ENCODE measurements around the gene CHRNA4.

The CHRNA4 gene

DNA sequence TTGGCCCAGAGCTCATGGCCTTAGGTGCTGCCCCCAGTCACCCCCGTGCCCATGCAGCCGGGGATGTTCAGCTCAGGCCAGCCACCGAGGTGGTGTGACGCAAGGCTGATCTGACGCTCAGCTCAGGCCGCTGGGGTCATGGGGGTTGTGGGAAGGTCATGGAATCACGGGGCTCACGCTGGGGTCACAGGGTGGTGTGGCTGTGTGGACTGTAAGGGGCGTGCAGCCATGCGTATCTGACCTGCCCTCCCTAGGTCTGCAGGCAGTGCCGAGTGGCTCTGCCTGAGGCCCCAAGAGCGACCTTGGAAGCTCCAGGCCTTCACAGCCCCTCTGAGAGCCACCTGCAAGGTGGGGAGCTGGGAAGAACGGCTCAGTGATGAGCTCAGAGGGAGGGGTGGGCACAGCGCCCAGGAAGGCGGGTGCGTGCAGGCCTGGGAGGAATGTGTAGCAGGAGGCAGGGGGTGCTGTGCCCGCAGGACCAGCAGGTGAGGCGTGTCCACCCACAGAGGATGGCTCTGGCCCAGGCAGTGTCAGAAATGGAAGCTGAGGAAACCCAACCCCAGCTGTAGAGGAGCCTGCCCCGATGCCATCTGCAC, 27.8 kb downstream of the CHRNA4 start:
- DNase-seq (ENCODE audit: low spot score) = no peak

GRCh38 chr20:63332488-63333240, 28.5 kb downstream of the CHRNA4 start:
- DNase-seq (ENCODE audit: low spot score) = no peak

DNA sequence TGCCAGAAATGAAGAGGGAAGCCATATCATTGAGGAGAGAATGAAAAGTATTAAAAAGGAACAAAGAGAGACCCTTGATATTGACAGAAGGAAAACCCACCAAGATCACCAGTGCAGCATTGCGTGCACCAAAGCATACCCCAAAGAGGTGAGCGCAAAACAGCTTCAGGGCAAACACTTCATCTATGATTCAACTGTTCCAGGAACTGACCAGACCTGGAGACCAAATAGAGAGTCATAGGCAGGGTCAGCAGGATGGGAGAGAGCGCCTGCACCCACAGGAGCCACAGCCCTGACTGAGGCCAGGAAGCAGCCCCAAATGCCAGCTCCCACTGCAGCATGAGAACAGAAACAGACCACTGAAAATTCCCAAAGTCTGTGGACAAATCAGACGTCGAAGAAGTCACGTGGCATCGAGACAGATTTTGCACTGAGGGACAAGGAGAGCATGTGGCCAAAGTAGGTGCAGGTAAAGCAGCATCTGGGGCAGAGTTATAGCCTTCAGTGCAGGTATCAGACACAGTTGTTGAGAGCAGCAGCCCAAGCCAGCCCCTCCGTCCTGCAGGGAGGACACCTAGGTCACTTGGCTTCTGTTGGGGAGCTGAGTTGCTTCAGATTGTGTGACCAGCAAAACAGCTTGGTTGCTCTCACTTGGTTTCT, 29.3 kb downstream of the CHRNA4 start:
- DNase-seq (ENCODE audit: low spot score) = no peak

DNA sequence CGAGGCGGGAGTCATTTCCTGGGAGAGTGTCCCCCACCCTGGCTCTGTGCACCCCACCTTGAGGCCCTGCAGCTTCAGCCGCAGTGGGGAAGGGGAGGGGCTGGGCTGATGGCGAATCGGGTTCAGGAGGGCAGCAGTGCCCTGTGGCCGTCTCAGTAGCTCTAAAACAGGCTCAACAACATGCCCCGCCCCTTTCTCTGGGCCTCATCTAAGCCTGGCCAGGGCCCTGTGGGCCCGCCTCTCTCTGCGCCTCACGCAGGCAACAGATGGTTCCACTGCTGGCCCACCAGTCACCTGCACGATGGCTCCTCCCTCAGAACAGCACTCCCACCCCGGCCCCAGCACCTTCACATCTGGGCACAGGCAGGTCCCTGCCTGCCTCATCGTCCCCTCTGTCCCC, 30.2 kb downstream of the CHRNA4 start:
- DNase-seq (ENCODE audit: low spot score) = no peak

- no peak for DNase-seq (ENCODE audit: low spot score)
Measured at GRCh38 chr20:63330084-63330760, 30.9 kb downstream of the CHRNA4 start.

- DNase-seq (ENCODE audit: low spot score) = no peak
Measured at GRCh38 chr20:63329331-63330083, 31.6 kb downstream of the CHRNA4 start.

- DNase-seq (ENCODE audit: low spot score) = no peak
Measured at GRCh38 chr20:63328718-63329275, 32.4 kb downstream of the CHRNA4 start.

DNA sequence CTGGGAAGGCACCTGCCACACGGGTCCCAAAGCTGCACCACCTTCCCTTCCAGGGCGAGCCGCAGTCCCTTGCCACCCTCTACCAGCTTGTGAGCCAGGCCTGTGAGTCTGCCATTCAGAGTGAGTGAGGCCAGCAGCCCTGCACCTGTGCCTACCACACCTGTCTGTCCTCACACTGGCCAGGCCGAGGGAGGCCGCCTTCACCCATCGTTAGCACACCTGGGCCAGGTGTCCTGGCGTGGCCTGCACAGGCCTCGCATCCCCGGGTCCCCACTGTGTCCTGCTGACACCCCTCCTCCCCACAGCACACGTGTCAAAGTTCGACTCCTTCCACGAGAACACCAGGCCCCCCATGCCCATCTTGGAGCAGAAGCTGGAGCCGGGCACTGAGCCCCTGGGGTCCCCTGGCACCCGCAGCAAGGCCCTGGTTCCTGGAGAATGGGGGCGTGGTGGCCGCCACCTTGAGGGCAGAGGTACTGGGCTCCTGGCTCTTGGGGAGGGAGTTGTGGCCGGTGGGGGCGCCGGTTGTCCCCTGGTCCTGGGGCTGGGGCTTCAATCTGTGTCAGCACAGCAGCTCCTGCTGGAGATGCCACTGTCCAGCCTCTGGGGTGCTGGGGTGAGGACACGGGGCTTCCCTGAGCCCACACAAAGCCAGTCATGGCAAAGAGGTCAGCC, 33.0 kb downstream of the CHRNA4 start:
- no peak for DNase-seq (ENCODE audit: low spot score)

DNA sequence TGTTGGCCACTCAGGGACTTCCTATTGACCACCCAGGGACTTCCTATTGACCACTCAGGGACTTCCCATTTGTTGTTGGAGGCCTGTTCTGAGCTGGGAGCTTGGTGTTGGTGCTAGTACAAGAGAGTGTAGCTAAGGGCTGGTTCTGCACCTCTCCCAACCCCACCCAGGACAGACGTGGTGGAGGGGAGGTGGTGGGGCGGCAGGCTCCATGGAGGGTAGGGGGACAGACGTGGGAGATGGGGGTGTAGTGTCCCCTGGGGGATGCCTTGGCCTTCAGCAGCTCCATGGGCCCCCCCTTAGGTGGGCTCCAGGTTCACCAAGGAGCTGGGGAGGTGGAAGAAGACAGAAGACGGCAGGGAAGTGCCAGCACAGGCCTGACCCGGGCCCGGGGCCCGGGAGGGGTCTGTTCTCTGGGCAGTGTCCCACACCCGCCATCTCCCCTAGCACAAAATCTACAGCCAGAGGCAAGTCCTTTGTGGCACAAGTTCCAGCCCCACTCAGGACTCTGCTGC, 33.9 kb downstream of the CHRNA4 start:
- DNase-seq (ENCODE audit: low spot score) = no peak

DNA sequence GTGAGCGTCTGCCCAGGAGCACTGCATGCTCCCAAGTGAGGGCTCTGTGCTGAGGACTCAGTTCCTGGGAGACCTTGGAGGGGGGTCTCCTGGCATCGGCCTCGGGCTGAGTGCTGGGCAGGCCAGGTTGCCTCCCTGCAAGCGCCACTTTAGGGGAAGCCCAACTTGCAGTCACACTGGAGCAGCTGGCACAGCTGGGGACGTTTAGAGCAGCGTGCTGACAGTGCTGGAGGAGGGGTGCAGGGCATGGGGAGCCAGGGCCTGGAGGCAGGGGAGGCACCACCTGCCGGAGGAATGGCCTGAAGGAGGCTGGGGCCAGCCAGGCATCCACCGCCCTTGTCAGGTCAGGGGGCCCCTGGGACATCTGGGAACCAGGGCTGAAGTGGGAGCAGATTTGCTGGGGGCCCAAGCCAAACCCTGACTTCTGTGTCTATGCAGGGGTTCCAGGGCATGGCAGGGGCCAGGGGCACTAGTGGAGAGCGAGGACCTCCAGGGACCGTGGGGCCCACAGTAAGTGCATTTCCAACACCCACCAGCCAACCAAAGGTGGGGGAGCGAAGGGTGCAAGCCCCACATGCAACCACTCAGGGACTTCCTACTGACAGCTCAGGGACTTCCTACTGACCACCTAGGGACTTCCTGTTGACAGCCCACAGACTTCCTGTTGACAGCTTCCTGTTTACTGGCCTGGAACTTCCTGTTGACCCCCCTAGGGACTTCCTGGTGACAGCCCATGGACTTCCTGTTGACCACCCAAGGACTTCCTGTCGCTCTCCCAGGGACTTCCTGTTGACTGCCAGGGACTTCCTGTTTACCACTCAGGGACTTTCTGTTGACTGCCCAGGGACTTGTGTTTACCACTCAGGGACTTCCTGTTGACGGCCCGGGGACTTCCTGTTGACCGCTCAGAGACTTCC, 34.6 kb downstream of the CHRNA4 start:
- DNase-seq (ENCODE audit: low spot score) = no peak

DNA sequence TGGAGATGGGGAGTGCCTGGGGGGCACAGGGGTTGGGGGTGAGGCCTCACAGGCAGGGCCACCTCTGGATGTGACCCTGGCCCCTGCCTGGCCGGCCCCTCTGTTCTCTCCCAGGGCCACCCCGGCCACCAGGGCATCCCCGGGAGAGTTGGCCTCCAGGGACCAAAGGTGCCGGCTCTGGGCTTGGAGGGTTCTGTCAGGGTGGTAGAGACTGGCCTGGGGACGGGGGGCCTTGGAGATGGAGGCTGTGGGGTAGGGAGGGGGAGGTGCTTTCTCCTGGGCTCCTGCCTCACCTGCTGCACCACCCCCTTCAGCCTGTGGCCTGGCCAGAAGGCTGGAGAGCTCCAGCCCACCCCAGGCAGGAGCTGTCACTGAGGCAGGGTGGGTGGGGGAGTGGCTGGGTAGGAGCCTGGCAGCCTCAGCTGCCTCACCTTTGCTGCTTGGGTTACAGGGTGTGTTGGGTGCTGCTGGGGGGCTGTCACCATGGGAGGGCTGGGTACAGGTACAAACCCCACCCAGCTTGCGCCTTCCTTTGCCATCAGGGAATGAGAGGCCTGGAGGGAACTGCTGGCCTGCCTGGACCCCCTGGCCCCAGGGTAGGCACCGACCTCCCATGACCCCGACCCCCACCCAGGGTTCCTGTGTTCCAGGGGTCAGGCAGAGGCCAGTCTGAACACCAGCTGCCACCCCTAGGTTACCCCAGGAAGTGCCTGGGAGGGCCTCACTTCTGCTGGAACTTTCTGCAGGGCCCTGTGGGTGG, 35.4 kb downstream of the CHRNA4 start:
- DNase-seq (ENCODE audit: low spot score) = no peak

- no peak for DNase-seq (ENCODE audit: low spot score)
Measured at GRCh38 chr20:63325021-63325471, 36.1 kb downstream of the CHRNA4 start.

- DNase-seq (ENCODE audit: low spot score) = no peak
Measured at GRCh38 chr20:63323357-63323981, 37.7 kb downstream of the CHRNA4 start.

DNA sequence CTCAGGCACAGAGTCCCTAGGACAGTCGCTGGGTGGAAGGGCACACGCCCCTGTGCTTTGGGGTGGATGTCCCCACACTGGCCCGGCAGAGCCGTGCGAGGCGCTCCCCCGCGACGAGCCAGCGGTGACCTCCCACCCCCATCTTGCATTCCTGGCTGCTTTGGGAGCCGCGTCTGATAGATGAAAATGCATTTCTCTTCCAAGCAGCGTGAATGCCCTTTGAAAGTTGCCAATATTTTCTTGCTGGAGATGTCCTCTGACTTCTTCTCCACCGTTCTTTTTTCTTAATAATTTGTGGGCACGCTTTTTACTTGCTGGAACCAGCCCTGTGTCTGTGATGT, 38.2 kb downstream of the CHRNA4 start:
- no peak for DNase-seq (ENCODE audit: low spot score)

GRCh38 chr20:63322146-63322932, 38.8 kb downstream of the CHRNA4 start:
- no peak for DNase-seq (ENCODE audit: low spot score)

DNA sequence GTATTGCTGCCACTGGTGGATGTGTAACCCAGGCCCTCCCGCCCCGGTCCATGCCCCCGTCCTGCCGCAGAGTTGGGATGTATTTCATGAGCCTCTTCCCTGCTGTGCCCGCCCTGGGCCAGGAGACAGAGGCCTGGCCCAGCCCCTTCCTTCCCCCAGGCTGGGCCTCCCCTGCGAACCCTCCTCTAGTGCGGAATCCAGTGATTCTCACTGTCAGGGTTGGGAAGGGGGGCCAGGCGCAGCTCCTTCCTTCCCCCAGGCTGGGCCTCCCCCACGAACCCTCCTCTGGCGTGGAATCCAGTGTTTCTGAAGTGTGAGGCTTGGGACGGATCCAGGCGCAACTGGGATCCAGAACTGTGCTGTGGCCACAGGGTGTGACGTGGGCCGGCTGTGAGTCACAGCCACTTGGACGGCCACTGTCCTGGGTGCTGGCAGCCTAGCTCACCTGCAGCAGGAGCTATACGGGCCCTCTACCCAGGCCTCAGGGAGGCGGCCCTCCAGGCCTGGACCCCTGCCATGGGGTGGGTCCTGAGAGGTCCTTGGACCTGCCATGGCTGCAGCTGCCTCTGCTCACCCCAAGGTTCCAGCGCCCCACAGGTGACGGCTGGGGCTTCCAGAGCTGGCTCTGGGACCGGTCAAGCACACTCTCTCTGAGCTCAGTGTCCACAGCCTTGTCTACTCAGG, 39.9 kb downstream of the CHRNA4 start:
- DNase-seq (ENCODE audit: low spot score) = no peak

DNA sequence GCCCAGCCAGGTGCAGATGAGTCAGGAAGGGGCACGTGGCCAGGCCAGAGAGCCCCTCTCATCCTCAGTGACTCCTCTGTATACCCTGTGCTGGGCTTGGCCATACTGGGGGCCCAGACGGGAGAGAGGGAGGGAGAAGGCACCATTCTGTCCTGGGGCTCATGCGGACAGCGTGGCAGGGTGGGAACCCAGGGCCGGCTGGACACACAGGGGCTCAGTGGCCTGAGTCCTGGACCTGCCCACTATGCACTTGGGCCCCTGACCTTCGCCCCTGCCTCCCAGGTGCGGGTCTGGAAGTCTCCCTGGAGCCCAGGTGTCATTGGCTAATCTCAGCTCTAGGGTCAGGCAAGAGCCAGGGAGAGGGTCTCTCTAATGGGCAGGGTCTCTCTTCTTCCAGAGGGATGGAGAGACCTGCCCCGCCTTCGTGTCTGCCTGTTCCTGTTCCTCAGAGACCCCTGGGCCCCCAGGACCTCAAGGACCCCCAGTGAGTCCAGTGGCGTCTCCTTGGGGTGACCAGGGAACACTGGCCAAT, 40.5 kb downstream of the CHRNA4 start:
- DNase-seq (ENCODE audit: low spot score) = no peak
